Skeletal muscle tissue (tissue), 5 donors: ENCODE measurements around the gene JMJD6. TPM values are rescaled to one million over a fixed set of nuclear protein-coding genes. Genes with fewer than 3 reads are reported as not detected.

Experiments
- H3K27ac ChIP-seq: one replicate; pipeline ENCODE4 v1.7.0; 2013; ENCODE audit warnings: mild to moderate bottlenecking, low read depth, low read length, inconsistent platforms
- H3K27me3 ChIP-seq, 3 donors: one replicate each; pipeline ENCODE4 v1.7.0; 2013; ENCODE audit warnings: low read length in 3 of 3; ENCODE audit not compliant: control insufficient read depth in 3 of 3, insufficient read depth in 3 of 3
- H3K36me3 ChIP-seq, 3 donors: one replicate each; pipeline ENCODE4 v1.7.0; 2013; ENCODE audit warnings: low read length in 3 of 3; ENCODE audit not compliant: control insufficient read depth in 3 of 3, insufficient read depth in 3 of 3
- H3K4me1 ChIP-seq, 3 donors: one replicate each; pipeline ENCODE4 v1.7.0; 2013; ENCODE audit warnings: low read length in 3 of 3, mild to moderate bottlenecking in 3 of 3; ENCODE audit not compliant: control insufficient read depth in 3 of 3, insufficient read depth in 3 of 3
- H3K4me3 ChIP-seq, 3 donors: one replicate each; pipeline ENCODE4 v1.7.0; 2013; ENCODE audit warnings: low read length in 3 of 3
- H3K9ac ChIP-seq, 3 donors: one replicate each; pipeline ENCODE4 v1.7.0; 2013; ENCODE audit warnings: low read length in 3 of 3, mild to moderate bottlenecking in 3 of 3, moderate library complexity in 2 of 3, low read depth in 1 of 3
- H3K9me3 ChIP-seq, 3 donors: one replicate each; pipeline ENCODE4 v1.7.0; 2013; ENCODE audit warnings: low read length in 3 of 3; ENCODE audit not compliant: control insufficient read depth in 3 of 3
- small RNA-seq: library from RNA; depleted of rRNA; stranded (forward); fragments of <200 nt; gene quantifications from one replicate; pipeline ENCODE3, GENCODE V24; 2014
- total RNA-seq: library from RNA; depleted of rRNA; stranded (reverse); fragments of >200 nt; gene quantifications from one replicate; pipeline ENCODE4 v1.2.3, GENCODE V29; 2014
- donor health status: Osteomylitis.

JMJD6 gene
- total RNA-seq, 1 donor from 2014 or later: 6.8 TPM

DNA sequence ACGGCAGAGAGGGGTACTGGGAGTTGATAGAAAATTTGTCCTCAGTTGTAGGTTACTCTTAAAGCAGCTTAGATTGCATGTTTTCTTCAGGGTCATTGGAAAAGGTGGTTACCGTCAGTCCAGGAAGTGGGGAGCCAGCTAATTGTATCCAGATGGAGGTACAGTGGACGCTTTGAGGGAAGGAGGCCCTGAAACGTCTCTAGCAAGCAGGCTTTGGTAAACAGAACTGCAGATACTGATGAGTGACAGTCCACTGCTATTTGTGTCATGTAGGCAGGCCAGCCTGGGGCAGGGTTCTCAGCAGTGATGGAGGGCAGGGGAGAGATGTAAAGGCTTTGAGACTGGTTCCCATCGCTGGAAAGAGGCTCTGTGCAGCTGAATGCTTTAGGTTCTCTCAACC, 52.7 kb downstream of the JMJD6 start:
- Histone ChIP-seq H3K36me3 (peaks cover 0 to 19% (median 4%) of the 10 kb centered on the region in 3 donors), H3K4me1 (peaks cover 12 to 13% (median 13%) of the 10 kb centered on the region in 3 donors), H3K27me3 (no peaks in the 10 kb centered on the region), H3K27ac (no peak overlapping the region), H3K4me3 (no peak overlapping the region), H3K9me3 (no peaks in the 10 kb centered on the region), H3K9ac (no peak overlapping the region)

DNA sequence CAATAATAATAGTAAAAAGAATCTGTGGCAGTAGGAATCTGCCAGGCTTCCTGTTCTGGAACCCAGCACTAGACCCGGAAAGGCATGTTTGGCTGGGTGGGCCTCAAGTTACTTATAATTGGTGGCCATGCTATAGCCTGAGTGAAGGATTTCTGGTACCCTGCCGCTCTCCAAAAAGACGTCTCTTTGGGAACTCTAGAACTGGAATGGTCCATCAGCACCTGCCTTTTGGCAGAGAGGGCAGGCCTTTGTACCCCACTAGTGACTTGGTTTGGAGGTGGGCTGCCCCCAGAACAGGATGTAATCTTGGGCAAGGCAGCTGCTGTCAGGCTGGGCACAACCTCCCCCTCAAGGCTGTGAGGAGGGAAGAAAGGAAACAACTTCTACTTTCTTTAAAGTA, 53.5 kb downstream of the JMJD6 start:
- H3K27me3 ChIP-seq: no peaks in the 10 kb centered on the region
- no peaks in the 10 kb centered on the region for H3K9me3 ChIP-seq
- H3K4me1 ChIP-seq: peaks cover 12 to 15% (median 13%) of the 10 kb centered on the region in 3 donors
- H3K4me3 ChIP-seq: no peak overlapping the region
- H3K36me3 ChIP-seq: peaks cover 0 to 13% (median 4%) of the 10 kb centered on the region in 3 donors
- no peak overlapping the region for H3K27ac ChIP-seq
- no peak overlapping the region for H3K9ac ChIP-seq

DNA sequence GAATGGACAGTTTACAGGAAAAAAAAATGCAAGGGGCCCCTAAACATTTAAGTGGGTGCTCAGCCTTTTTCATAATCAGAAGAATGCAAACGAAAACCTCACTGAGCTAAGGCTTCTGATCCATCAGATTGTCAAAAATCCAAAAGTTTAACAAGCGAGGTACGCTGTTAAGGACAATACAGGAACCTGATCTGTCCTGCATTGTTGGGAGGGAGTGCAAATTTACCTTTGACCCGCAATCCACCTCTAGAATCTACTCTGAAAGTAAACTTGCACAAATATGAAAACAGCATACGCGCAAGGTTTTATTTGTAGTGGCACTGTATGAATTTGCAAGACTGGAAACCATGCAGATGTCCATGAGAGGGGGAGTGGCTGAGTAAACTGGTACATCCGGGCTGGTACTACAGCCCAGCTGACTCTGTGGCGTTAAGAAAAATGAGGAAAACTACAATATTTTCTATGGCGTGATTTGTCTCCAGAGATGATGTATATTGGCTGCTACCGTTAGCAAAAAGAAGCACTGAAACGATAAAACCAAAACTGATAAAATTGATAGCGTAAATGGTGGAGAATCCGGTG, 54.0 kb downstream of the JMJD6 start:
- H3K4me3 ChIP-seq: peak overlapping the region; percentile 82 to 96 (median 95)
- peak overlapping the region; percentile 95 to 98 (median 96) for H3K9ac ChIP-seq
- H3K9me3 ChIP-seq: no peaks in the 10 kb centered on the region
- H3K27ac ChIP-seq: peak overlapping the region; percentile 83
- H3K36me3 ChIP-seq: peaks cover 0 to 8% (median 2%) of the 10 kb centered on the region in 3 donors
- no peaks in the 10 kb centered on the region for H3K27me3 ChIP-seq
- peaks cover 12 to 15% (median 13%) of the 10 kb centered on the region in 3 donors for H3K4me1 ChIP-seq

DNA sequence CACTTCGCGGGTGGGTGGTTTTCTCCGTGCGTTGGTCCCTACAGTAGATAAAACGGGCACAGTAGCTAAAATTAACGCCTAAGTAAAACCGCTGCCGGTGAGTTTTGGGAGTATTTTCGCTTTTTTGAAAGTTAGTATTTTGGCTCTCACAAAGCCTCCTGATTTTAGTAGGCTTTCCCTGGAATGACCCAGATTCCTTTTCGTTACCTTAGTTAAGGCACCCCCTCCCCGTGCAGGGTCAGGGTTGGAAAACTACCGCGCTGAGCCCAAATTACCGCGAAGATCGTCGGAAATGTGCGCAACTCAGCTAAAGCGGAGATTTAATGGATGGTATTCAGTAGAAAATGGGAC, 54.5 kb downstream of the JMJD6 start:
- Histone ChIP-seq H3K4me1 (peaks cover 12 to 15% (median 13%) of the 10 kb centered on the region in 3 donors), H3K9ac (peak overlapping the region; percentile 95 to 98 (median 96)), H3K4me3 (peak overlapping the region; percentile 82 to 96 (median 95)), H3K9me3 (no peaks in the 10 kb centered on the region), H3K27ac (peak overlapping the region; percentile 83), H3K27me3 (no peaks in the 10 kb centered on the region), H3K36me3 (peaks cover 0 to 7% (median 0%) of the 10 kb centered on the region in 3 donors)

DNA sequence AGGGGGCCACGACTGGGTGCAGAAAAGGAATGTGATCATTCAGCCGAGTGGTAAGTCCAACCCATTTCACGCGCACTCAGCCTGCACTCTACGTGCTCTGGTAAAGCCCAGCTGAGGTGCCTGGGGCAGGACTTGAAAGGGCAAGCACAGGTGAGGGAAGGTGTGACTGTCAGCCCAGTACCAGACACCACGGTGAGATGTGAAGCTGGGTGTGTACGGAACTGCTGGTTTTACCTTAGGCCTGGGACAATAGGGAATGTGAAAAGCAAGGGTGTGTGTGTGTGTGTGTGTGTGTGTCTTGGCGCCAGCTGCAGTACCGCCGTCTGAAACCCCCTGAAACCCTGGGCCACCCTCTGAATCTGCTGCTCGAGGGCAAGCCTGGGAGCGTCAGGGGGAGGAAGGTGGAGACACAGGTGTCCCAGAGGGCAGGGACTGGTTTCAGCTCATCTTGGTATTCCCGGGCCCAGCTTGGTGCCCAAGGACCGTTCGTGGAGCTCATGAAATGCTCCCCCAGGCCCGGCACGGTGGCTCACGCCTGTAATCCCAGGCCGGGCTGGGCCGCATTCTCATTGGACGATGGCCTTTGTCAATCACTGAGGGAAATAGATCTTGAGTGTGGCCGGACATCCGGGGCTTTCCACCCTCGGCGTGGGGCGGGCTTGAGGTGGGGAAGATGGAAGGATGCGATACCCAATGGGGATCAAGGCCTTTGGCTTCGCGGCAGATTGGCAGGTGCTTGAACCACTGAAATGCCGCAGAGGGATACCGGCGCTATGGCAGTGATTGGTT, 55.1 kb downstream of the JMJD6 start:
- Histone ChIP-seq H3K9me3 (no peaks in the 10 kb centered on the region), H3K36me3 (peaks cover 0 to 4% (median 0%) of the 10 kb centered on the region in 3 donors), H3K9ac (peak overlapping the region; percentile 82 to 98 (median 96)), H3K27ac (peak overlapping the region; percentile 83), H3K4me3 (peak overlapping the region; percentile 82 to 96 (median 95)), H3K27me3 (no peaks in the 10 kb centered on the region), H3K4me1 (peaks cover 12 to 15% (median 13%) of the 10 kb centered on the region in 3 donors)

DNA sequence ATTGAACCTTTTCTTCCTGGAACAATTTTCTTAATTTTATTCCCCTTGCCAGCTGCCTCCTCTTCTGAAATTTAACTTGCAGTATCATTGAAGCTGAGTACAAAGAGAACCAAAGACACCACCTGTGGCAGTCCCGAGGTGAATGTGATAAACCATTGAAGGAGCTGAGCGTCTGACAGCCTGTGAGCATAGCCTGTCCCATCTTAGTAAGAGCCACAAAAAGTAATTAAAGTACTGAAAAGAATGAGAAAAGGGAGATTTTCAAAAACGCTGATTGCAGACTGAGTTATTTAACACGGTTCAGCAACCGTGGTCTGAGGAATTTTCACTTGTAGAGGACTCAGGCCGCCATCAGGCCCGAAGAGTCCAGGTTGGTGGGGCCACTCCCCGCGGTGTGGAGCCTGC, 55.7 kb downstream of the JMJD6 start:
- H3K36me3 ChIP-seq: no peaks in the 10 kb centered on the region
- H3K9me3 ChIP-seq: no peaks in the 10 kb centered on the region
- H3K27ac ChIP-seq: no peak overlapping the region
- peak overlapping the region in 1 of 3 donors; percentile 98 for H3K9ac ChIP-seq
- H3K4me1 ChIP-seq: peaks cover 12 to 15% (median 13%) of the 10 kb centered on the region in 3 donors
- no peaks in the 10 kb centered on the region for H3K27me3 ChIP-seq
- peak overlapping the region; percentile 79 to 82 (median 82) for H3K4me3 ChIP-seq

DNA sequence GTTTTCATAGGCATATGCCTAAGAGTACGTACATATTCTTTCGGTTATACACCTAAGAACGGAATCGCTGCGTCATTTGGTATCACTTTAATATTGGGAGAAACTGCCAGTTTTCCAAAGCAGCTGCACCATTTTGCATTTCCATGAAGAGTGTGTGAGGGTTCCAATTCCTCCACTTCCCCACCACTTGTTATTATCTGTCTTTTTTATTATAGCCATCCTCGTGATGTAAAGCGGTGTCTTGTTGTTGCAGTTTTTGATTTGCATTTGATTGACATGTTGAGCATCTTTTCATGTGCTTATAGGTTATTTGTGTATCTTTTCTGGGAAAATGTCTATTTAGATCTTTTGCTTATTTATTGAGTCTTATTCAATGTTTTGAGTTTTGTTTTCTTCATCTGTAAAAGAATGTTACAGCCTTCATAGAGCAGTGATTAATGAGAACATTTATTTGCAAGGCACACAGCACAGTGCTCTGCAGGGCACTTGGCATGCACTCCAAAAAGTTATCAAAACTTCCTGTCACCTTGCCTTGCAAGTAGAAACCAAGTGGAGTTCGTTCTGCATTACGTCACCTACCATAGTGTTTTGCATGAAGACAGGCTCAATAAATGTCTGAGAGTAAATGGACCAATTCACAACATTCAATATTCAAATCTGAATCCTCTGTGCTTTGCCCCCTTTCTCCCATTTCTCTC, 56.2 kb downstream of the JMJD6 start:
- Histone ChIP-seq H3K9ac (no peak overlapping the region), H3K36me3 (no peaks in the 10 kb centered on the region), H3K4me3 (no peak overlapping the region), H3K9me3 (no peaks in the 10 kb centered on the region), H3K4me1 (peaks cover 12 to 15% (median 13%) of the 10 kb centered on the region in 3 donors), H3K27me3 (no peaks in the 10 kb centered on the region), H3K27ac (no peak overlapping the region)

Small RNAs within 50 kb of the gene (small RNA-seq; reads per million reads assigned to genes)
- not detected for gene AC005837.3
- not detected for gene RF02271
- gene RNU6-97P: not detected
- 1.1 reads per million, percentile 80 among the genes with 10 or more reads in this experiment for gene RNY4P36

Other genes with a start within 250 kb of the JMJD6 start
- 3.7 TPM for gene RHBDF2, start 225.2 kb downstream of the JMJD6 start, total RNA-seq
- gene CYGB, start 188.9 kb downstream of the JMJD6 start, total RNA-seq: 8.9 TPM
- gene PRCD, start 186.6 kb downstream of the JMJD6 start, total RNA-seq: 0.52 TPM
- 2.6 TPM for gene ST6GALNAC2, start 140.7 kb downstream of the JMJD6 start, total RNA-seq
- not detected for gene ST6GALNAC1, start 82.8 kb downstream of the JMJD6 start, total RNA-seq
- 75.7 TPM for gene MXRA7, start 15.6 kb downstream of the JMJD6 start, total RNA-seq
- 19.3 TPM for gene METTL23, start 233 bp upstream of the JMJD6 start, total RNA-seq
- gene SRSF2, start 10.7 kb upstream of the JMJD6 start, total RNA-seq: 52.2 TPM
- gene MFSD11, start 11.5 kb upstream of the JMJD6 start, total RNA-seq: 76.7 TPM
- not detected for gene MGAT5B, start 141.8 kb upstream of the JMJD6 start, total RNA-seq